ENCODE measurements around the gene PIGH.
A peak's percentile ranks its signal among the peaks of the same experiment; 100 is the strongest.
"Not testable (repeated sequence)": the region's sequence is repeated elsewhere in the genome, so short reads cannot be mapped to it uniquely, and the experiment has no call there.

The PIGH gene

GRCh38 chr14:67599698-67600561, at the start of gene PIGH:
Gene PIGH, minus strand, starts transcription at chr14:67600268. Its CDS starts 65 bp downstream, at chr14:67600203.
- DNase-seq (ENCODE audit: low read depth in 4 of 4, low spot score in 1 of 4) = peak; percentile 77 to 89 (median 89)

GRCh38 chr14:67646131-67646530, 46.1 kb upstream of the PIGH start:
- no peak for DNase-seq (ENCODE audit: low read depth in 4 of 4, low spot score in 1 of 4)

GRCh38 chr14:67645414-67645813, 45.3 kb upstream of the PIGH start:
- no peak for DNase-seq (ENCODE audit: low read depth in 4 of 4, low spot score in 1 of 4)

GRCh38 chr14:67644428-67644827, 44.4 kb upstream of the PIGH start:
- DNase-seq (ENCODE audit: low read depth in 4 of 4, low spot score in 1 of 4) = no peak

GRCh38 chr14:67643713-67644112, 43.6 kb upstream of the PIGH start:
- no peak for DNase-seq (ENCODE audit: low read depth in 4 of 4, low spot score in 1 of 4)

- no peak for DNase-seq (ENCODE audit: low read depth in 4 of 4, low spot score in 1 of 4)
Observed at GRCh38 chr14:67641902-67642749, 42.1 kb upstream of the PIGH start.

- DNase-seq (ENCODE audit: low read depth in 4 of 4, low spot score in 1 of 4) = no peak
Observed at GRCh38 chr14:67641480-67641879, 41.4 kb upstream of the PIGH start.

- DNase-seq (ENCODE audit: low read depth in 4 of 4, low spot score in 1 of 4) = no peak
Observed at GRCh38 chr14:67638642-67639041, 38.6 kb upstream of the PIGH start.

GRCh38 chr14:67636361-67636919, 36.4 kb upstream of the PIGH start:
- DNase-seq (ENCODE audit: low read depth in 4 of 4, low spot score in 1 of 4) = no peak

- DNase-seq (ENCODE audit: low read depth in 4 of 4, low spot score in 1 of 4) = no peak
Observed at GRCh38 chr14:67633451-67634147, 33.5 kb upstream of the PIGH start.

GRCh38 chr14:67630938-67631337, 30.9 kb upstream of the PIGH start:
- no peak for DNase-seq (ENCODE audit: low read depth in 4 of 4, low spot score in 1 of 4)

- DNase-seq (ENCODE audit: low read depth in 4 of 4, low spot score in 1 of 4) = no peak
Observed at GRCh38 chr14:67630186-67630585, 30.1 kb upstream of the PIGH start.

- no peak for DNase-seq (ENCODE audit: low read depth in 4 of 4, low spot score in 1 of 4)
Observed at GRCh38 chr14:67627519-67627918, 27.5 kb upstream of the PIGH start.

GRCh38 chr14:67626131-67626530, 26.1 kb upstream of the PIGH start:
- not testable (repeated sequence) for DNase-seq (ENCODE audit: low read depth in 4 of 4, low spot score in 1 of 4)

GRCh38 chr14:67623114-67623513, 23.0 kb upstream of the PIGH start:
- DNase-seq (ENCODE audit: low read depth in 4 of 4, low spot score in 1 of 4) = no peak

GRCh38 chr14:67622675-67623074, 22.6 kb upstream of the PIGH start:
- DNase-seq (ENCODE audit: low read depth in 4 of 4, low spot score in 1 of 4) = no peak

- no peak for DNase-seq (ENCODE audit: low read depth in 4 of 4, low spot score in 1 of 4)
Observed at GRCh38 chr14:67620217-67620785, 20.2 kb upstream of the PIGH start.

GRCh38 chr14:67619446-67620216, 19.6 kb upstream of the PIGH start, which contains the start of gene ARG2:
Gene ARG2, plus strand, starts transcription at chr14:67619920. Its CDS starts 58 bp downstream, at chr14:67619978.
- peak; percentile 92 to 97 (median 95) for DNase-seq (ENCODE audit: low read depth in 4 of 4, low spot score in 1 of 4)

GRCh38 chr14:67618617-67619063, 18.6 kb upstream of the PIGH start:
- DNase-seq (ENCODE audit: low read depth in 4 of 4, low spot score in 1 of 4) = no peak

GRCh38 chr14:67610491-67610890, 10.4 kb upstream of the PIGH start:
- no peak for DNase-seq (ENCODE audit: low read depth in 4 of 4, low spot score in 1 of 4)
